GM21619 (cell line): Measurements from ENCODE around the gene NFATC1.

Experiments
- ATAC-seq: cut with Tn5 transposase; IDR thresholded peaks from one replicate; pipeline ENCODE4 v1.9.1; 2021; ENCODE audit not compliant: unreplicated experiment

NFATC1 gene

DNA sequence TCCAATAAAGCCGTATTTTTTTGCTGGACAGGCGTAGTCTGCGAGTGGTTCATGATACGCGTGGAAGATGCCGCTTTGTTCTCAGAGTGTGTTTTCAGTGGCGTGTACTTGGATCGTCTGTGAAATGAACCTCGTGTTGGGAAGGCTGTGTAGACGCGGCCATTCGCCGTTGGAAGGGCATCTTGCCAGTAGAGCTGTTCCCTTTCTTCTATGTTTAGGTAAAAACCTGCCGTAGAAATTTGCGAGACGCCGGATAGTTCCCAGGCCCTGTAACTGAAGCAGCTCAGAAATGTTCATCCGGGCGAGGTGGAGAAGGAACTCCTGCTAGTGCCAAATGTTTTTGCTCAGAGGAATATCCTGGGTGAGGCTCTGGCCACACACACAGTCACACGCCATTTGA is 133.6 kb downstream of the NFATC1 start:
- ATAC-seq = no peak

- no peak for ATAC-seq
These were observed 134.3 kb downstream of the NFATC1 start for GRCh38 chr18:79529991-79530390.

DNA sequence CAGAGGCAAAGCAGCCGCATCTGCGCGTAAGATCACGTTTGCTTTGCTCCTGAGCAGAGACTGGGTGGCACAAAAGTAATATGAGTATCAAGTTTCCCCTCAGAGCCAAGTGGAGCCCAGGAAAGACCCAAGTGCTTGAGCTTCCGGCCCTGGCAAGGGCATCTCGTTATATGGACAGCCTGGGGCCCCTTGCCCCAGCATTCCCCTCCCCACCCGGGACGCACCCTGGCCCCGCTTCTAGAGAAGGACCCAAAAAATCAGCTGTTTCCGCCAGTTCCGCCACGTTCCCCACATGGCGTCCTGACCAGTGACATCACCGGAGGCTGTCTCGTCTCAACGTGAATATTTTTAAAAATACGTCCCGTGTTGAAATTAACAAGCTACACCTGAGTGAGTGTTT is 135.1 kb downstream of the NFATC1 start:
- no peak for ATAC-seq

DNA sequence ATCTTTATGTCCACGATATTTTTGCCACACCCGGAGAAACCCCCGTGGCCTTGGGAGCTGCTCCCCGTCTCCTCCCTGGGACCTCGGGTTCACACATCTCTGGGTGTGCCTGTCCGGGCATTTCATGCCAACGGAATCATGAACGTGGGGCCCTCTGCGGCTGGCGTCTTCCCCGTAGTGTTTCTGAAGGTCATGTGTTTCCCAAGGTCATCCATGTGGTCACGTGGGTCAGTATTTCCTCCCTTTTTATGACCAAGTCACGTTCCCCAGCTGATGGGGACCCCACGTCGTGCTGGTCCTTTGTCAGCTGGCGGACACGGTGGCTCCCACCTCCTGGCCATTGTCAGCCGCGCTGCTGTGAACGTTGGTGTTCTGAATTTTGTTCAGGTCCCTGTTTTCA is 135.7 kb downstream of the NFATC1 start:
- ATAC-seq = no peak

DNA sequence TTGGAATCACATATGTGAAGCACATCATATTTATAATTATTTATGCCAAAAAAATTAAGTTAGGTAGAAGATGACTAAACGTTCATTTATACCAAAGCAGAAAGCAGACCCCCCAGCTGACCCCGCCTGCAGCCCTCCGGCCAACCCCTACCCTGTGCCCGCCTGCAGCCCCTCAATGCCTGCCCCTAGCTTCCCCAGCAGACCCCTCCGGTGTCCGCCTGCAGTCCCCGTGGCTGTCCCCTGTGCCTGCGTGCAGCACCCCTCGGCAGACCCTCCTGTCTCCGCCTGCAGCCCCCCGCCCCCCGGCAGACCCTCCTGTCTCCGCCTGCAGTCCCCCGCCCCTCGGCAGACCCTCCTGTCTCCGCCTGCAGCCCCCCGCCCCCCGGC is 136.2 kb downstream of the NFATC1 start:
- ATAC-seq = no peak

DNA sequence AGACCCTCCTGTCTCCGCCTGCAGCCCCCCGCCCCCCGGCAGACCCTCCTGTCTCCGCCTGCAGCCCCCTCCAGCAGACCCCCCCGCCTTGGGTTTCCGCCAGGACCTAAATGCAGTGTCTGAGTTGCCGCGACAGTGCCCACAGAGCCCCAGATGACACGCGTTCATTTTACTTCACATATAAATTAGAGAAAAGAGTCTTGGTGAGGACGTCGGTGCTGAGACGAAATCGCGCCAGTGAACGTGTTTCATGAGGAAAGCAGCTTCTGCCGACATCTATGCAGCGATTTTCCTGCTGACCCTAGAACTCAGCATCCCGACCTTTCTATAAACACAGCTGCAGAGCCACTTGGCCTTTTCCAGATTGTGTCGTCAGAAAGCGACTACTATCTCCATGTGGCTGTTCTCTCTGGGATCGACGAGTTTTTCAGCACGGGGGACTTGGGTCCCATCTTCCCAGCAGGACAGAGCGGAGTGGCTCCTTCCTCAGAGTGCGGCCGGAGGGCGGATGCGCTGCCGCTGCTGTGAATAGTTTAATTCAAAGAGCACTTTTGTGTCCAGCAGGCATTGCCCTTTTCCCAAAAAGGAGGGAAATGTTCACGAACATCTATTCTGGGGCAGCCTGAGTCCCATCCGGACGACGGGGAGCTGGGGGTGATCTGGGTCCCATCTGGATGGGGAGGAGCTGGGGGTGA is 136.7 kb downstream of the NFATC1 start:
- ATAC-seq = no peak

DNA sequence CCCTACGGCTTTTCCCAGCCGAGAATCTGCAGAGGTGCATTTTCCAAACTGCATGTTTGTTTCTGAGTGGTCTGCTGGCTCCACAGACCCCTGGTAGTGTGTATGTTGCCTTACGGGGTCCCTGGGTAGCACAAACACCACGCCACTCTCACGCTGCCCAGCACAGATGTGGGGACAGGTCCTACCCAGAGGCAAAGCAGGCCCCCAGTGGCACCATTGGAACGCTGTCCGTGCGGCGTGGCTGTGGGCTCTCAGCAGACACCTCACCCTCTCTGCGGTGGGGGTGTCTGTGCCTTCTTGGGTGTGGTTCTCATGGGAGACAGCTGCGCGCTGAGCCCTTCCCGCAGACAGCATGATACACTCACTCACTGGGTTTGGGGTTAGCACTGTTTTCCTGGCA is 137.4 kb downstream of the NFATC1 start:
- no peak for ATAC-seq

GRCh38 chr18:79533591-79533990 is 137.9 kb downstream of the NFATC1 start:
- ATAC-seq = no peak

DNA sequence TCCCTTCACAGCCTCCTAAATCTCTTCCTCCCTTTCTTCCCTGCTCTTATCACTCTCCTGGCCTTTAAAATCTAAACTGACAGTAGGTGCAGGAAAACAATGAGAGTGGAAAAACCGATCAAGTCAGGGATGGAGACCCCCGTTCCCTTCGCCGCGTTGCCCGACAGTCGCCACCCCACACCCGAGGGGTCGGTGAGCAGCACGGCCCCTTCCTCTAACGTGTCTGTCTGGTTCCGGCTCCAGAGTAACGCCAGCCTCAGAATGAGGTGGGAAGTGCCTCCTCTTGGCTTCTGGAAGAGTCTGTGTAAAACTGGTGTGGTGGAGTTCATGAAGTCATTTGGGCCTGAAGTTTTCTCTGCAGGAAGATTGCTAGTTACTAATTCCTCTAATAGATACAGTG is 138.6 kb downstream of the NFATC1 start:
- no peak for ATAC-seq

DNA sequence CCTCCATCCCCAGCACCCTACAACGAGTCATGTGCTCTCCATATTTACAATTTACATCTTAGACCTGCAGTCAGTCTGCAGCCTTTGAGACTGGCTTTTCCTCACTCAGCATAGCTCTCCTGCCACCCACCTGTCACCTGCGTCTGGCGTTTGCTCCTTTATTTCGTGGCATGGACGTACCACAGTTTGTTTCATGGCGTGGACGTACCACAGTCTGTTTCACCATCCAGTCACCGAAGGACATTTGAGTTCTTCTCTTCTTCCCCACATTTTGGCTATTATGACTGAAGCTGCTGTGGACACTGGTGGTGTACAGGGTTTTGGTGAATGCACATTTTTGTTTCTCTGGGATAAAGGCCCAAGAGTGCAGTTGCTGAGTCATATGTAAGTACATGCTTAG is 142.0 kb downstream of the NFATC1 start:
- no peak for ATAC-seq

DNA sequence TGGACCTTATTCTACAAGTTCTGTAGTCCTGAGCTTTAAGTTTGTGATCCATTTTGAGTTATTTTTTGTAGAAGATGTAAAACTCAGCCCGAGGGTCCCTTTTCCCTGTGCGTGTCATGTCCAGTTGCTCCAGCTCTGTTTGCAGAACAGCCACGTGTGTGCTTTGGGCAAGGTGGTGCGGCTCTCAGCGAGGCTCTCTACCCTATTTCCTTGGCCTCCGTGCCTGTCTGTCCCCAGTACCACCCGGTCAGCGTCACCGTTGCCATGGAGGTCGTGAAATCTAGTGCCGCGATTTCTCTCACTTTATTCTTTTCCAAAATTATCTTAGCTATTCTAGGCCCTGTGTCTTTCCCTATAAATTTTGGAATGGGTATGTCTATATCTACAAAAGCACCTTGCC is 142.9 kb downstream of the NFATC1 start:
- no peak for ATAC-seq

- no peak for ATAC-seq
These were observed 144.6 kb downstream of the NFATC1 start for GRCh38 chr18:79540161-79540903.

DNA sequence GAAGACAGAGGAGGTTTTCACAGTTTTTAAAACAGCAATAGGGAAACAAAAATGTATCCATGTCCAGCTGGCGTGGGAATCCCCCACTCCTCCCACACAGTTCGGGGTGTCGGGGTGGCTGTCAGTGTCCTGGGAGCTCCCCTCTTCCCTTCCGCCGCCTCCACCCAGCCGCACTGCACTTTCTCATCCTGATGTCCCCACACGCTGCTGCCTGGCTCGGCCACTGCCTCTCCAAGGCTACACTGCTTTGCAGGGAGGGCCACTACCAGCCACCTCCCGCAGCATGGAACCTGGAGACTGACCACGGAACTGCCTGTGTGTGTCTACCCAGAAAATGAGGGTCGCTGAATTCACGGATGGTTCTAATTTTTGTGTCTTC is 145.2 kb downstream of the NFATC1 start:
- no peak for ATAC-seq

DNA sequence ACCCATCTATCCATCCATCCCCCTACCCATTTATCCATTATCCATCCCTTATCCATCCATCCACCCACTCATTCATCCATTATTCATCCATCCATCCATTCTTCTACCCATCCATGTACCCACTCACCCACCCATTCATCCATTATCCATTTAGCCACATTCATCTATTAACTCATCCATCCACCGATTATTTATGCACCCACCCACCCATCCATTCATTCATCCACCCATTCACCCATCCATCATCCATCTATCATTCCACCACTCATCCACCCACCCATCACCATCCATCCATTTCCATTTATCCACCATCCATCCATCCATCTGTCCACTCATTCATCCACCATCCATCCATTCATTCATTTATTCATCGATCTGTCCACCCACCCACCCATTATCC is 146.5 kb downstream of the NFATC1 start:
- ATAC-seq = no peak

DNA sequence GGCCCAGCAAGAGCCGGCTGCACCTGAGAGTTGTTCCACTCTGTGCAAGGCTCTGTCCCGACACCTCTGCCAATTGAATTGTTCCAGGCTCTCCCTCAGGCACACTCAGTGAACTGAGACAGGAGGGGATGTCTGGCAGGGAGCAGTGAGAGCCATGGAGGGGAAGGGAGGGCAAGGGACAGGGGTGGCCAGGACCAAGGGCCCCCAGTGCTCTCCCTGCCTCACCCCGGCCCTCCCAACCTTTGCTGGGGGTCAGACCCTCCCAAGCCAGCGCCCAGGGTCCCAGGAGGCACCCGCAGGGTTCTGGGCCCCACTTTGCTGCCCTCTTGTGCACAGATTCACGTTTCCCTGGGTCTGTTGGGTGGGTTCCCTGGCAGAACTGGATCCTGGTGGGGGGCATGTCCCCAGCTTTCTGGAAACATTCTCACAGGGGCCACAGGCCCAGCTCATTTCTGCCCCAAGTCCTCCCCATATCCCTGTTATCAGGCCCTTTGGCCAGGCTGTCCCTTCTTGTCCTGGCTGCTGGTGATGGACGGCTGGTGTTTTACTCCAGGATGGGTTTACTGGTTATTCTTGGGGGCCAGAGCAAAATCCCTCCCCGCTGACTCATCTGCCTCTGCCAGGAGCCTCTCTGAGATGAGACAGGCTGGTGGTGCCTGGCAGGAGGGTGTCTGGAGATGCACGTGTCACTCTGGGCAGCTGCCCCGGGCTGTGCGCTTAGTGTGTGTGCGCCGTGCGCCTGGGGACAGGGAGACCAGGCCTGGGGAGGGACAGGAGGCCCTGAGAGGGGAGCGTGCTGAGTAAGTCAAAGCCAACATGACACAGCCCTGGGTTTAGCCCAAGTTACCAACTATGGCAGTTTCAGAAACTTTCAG is 147.4 kb downstream of the NFATC1 start:
- no peak for ATAC-seq

GRCh38 chr18:79543861-79544385 is 148.2 kb downstream of the NFATC1 start:
- no peak for ATAC-seq

- no peak for ATAC-seq
These were observed 148.7 kb downstream of the NFATC1 start for GRCh38 chr18:79544386-79544963.

GRCh38 chr18:79545255-79545654 is 149.5 kb downstream of the NFATC1 start:
- no peak for ATAC-seq

DNA sequence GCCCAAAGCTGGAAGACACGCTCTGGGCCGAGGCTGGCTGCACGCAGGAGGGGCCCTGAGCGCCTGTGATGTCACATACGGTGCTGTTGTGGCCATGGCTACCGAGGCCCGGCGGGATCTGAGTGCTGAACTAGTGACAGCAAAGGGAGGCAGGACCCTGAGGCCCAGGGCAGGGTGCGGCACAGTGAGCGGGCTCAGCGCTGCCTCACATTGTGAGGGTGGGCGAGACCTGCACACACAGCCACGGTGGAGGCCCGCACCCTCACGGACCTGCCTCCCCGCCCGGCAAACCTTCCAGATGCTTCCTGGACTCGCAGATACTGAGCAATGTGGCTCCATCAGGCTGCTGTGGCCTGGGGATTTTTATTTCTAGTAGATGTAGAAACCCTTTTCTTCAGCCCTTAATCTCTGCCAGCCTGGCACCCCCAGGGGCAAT is 150.0 kb downstream of the NFATC1 start:
- ATAC-seq = no peak

DNA sequence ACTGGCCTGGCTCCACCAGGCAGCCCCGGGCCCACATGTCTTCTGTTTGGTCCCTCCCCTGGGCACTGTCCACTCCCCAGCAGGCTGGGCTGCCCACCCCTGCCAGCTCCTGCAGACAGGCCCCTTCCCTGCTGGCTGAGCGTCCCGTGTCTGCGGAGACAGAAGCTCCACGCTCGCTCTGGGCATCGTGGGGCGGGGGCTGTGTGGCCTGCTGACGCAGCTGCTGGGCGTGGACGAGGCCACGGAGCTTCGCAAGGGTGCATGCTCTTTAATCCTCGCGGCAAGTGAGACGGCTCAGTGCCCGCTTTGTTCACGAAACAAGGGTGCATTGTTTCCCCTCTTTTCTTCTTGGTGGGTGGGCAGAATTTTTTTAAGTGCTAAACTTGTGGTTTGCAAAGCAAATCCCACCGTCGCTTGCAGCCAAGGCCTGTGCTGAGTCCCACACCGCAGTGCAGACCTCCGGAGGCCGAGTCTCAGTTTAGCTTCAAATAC is 151.1 kb downstream of the NFATC1 start:
- no peak for ATAC-seq
